HK-2 (cell line): ENCODE data around the gene NECTIN2.
"Not testable (repeated sequence)": the region's sequence is repeated elsewhere in the genome, so short reads cannot be mapped to it uniquely, and the experiment has no call there.

Experiments
- DNase-seq: peaks from one replicate; pipeline ENCODE4 v3.0.0-alpha.2; 2018; ENCODE audit not compliant: unreplicated experiment

NECTIN2 gene

GRCh38 chr19:44884566-44884965 is 38.5 kb downstream of the NECTIN2 start:
- DNase-seq: no peak

DNA sequence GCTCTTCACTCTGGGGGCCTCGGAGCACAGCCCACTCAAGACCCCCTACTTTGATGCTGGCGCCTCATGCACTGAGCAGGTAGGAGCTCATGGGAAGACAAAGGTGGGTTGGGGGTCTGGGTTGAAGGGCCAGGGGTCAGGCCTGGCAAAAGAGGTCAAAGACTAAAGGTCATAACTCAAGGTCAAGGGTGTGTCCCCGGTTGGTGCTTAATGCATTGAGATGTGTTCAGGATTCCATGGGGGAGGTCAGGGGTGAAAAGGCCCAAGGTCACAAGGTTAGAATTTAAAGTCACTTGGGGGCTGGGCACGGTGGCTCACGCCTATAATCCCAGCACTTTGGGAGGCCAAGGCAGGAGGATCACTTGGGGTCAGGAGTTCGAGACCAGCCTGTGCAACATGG is 40.0 kb downstream of the NECTIN2 start:
- DNase-seq: no peak

DNA sequence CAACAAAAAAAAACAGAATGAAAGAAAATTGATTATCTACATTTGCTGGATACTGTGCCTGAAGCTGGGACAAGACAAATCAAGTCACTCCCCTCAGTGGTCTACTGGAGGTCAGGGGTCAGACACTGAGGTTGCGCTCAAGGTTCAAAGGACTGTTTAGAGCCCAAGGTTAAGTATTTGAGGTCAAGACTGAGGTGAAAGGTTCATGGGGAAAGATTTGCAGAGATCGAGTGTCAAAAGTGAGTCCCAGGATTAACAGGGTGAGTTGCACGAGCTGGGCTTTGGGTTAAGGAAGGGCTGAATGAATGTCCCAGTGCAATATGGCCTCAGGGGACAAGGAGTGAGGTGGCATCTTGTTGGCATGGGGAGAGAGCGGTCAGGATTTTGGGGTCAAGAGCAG is 41.6 kb downstream of the NECTIN2 start:
- DNase-seq: no peak

DNA sequence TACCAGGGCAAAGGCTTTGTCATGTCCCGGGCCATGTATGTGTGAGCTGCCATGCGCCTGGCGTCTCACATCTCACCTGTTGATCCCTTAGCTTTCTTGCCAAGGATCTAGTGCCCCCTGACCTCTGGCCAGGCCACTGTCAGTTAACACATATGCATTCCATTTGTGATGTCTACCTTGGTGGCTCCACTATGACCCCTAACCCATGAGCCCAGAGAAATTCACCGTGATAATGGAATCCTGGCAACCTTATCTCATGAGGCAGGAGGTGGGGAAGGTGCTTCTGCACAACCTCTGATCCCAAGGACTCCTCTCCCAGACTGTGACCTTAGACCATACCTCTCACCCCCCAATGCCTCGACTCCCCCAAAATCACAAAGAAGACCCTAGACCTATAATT is 42.2 kb downstream of the NECTIN2 start:
- not testable (repeated sequence) for DNase-seq

DNA sequence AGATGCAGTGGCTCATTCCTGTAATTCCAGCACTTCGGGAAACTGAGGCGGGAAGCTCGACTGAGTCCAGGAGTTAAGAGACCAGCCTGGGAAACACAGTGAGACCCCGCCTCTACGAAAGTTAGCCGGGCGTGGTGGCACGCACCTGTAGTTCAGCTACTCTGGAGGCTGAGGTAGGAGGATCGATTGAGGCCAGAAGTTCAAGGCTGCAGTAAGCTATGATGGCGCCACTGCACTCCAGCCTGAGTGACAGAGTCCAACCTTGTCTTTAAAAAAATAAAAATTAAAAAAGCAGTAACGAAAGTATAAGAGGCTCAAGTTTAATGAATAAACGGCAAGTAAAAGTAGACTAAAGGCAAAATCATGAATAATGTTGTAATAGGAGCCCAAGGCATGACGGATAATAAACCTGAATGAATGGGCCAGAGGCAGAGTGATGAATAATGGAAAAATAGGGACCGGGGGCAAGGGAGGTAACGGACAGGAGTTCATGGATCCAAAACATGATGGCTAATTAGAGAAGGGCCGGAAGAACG is 43.8 kb downstream of the NECTIN2 start:
- DNase-seq: no peak

DNA sequence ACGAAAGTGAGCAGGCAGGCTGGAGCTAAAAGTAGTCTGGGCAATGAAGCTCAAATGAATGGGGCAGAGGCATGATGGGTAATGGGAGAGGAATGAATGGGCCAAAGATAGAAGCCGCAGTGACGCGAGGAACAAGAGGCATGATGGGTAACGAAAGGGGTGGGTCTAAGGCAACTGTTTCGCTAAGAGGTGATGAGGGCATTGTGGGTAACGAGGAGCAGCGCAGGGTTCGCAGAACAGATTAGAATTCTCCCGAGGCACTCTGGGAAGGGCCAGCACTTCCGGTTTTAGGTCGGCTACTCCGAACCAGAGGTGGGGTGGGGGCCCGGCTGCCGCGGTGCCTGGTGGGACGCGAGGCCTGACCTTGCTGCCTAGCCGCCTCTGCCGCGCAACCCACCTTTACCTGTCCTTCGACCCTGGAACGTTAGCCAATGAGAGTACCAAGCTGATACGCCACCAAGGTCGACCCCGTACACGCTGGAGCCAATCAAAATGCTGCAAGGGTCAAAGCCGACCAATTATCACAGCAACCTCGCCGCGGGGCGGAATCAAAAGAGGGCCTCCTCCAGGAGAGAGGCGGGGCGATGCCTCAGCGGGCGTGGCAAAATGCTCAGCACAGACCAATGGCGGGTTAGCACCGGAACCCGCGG is 44.4 kb downstream of the NECTIN2 start:
- DNase-seq: peak; percentile 100

GRCh38 chr19:44891016-44891882 is 45.2 kb downstream of the NECTIN2 start, which contains the start of gene TOMM40:
TSS of gene TOMM40 (plus strand) at chr19:44891254. CDS start at chr19:44891416, 162 bp downstream.
- DNase-seq: no peak

GRCh38 chr19:44892932-44893331 is 46.8 kb downstream of the NECTIN2 start:
- no peak for DNase-seq

GRCh38 chr19:44893332-44894051 is 47.4 kb downstream of the NECTIN2 start:
- DNase-seq: no peak

DNA sequence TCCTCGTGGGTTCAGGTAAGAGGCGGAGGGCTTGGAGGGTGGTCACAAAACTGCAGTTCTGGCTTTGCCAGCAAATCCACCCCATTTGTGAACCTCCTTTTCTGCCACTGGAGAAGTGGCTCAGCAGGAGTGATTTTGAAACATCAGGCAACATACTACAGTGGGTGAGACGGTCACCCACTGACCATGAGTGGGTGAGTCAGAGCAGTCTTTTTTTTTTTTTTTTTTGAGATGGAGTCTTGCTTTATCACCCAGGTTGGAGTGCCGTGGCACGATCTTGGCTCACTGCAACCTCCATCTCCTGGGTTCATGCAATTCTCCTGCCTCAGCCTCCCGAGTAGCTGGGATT is 47.9 kb downstream of the NECTIN2 start:
- DNase-seq: no peak

DNA sequence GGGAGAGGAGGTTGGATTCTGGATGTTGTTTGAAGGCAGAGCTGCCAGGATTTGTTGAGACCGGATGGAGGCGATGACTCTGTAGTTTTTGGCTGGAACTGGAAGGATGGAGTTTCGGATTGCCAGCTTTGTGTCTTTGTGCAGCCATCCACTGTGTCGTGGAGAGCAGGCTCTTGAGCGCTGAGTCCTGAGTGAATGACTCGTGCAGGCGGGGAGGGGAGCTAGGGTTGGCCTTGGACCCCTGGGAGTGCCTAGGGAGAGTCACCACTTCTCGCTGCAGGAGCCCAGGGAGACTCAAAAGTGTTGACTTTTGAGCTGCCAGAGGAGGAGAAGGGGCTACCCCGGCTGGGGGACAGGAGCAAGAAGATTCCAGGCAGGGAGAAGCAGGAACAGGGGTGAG is 48.8 kb downstream of the NECTIN2 start:
- no peak for DNase-seq

GRCh38 chr19:44897835-44898234 is 51.7 kb downstream of the NECTIN2 start:
- no peak for DNase-seq

- DNase-seq: no peak
These were observed 54.5 kb downstream of the NECTIN2 start for GRCh38 chr19:44900328-44901244.

DNA sequence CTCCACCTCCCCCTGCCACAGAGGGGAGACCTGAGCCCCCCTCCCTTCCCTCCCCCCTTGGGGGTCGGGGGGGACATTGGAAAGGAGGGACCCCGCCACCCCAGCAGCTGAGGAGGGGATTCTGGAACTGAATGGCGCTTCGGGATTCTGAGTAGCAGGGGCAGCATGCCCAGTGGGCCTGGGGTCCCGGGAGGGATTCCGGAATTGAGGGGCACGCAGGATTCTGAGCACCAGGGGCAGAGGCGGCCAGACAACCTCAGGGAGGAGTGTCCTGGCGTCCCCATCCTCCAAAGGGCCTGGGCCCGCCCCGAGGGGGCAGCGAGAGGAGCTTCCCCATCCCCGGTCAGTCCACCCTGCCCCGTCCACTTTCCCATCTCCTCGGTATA is 57.1 kb downstream of the NECTIN2 start:
- no peak for DNase-seq

DNA sequence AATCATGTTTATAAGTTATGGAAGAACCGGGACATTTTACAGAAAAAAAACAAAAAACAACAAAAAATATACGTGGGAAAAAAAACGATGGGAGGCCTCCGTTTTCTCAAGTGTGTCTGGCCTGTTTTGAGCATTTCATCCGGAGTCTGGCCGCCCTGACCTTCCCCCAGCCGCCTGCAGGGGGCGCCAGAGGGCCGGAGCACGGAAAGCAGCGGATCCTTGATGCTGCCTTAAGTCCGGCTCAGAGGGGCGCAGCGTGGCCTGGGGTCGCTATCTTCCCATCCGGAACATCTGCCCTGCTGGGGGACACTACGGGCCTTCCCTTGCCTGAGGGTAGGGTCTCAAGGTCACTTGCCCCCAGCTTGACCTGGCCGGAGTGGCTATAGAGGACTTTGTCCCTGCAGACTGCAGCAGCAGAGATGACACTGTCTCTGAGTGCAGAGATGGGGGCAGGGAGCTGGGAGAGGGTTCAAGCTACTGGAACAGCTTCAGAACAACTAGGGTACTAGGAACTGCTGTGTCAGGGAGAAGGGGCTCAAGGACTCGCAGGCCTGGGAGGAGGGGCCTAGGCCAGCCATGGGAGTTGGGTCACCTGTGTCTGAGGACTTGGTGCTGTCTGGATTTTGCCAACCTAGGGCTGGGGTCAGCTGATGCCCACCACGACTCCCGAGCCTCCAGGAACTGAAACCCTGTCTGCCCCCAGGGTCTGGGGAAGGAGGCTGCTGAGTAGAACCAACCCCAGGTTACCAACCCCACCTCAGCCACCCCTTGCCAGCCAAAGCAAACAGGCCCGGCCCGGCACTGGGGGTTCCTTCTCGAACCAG is 57.7 kb downstream of the NECTIN2 start:
- peak; percentile 78 for DNase-seq

- DNase-seq: no peak
These were observed 58.4 kb downstream of the NECTIN2 start for GRCh38 chr19:44904426-44904994.

- no peak for DNase-seq
These were observed 59.5 kb downstream of the NECTIN2 start, which contains the start of gene APOE for GRCh38 chr19:44905437-44906160. TSS of gene APOE (plus strand) at chr19:44905796. CDS start at chr19:44906625, 829 bp downstream.

GRCh38 chr19:44907613-44908012 is 61.5 kb downstream of the NECTIN2 start:
- DNase-seq: no peak
